COR-L47 (cell line): ENCODE data around the gene CLDN20.
"Not testable (repeated sequence)": the region's sequence is repeated elsewhere in the genome, so short reads cannot be mapped to it uniquely, and the experiment has no call there.

Experiments used
- DNase-seq: peaks from one replicate; lab custom pipeline; 2025; lab: John Stamatoyannopoulos, UW

The CLDN20 gene, protein sequence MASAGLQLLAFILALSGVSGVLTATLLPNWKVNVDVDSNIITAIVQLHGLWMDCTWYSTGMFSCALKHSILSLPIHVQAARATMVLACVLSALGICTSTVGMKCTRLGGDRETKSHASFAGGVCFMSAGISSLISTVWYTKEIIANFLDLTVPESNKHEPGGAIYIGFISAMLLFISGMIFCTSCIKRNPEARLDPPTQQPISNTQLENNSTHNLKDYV

DNA sequence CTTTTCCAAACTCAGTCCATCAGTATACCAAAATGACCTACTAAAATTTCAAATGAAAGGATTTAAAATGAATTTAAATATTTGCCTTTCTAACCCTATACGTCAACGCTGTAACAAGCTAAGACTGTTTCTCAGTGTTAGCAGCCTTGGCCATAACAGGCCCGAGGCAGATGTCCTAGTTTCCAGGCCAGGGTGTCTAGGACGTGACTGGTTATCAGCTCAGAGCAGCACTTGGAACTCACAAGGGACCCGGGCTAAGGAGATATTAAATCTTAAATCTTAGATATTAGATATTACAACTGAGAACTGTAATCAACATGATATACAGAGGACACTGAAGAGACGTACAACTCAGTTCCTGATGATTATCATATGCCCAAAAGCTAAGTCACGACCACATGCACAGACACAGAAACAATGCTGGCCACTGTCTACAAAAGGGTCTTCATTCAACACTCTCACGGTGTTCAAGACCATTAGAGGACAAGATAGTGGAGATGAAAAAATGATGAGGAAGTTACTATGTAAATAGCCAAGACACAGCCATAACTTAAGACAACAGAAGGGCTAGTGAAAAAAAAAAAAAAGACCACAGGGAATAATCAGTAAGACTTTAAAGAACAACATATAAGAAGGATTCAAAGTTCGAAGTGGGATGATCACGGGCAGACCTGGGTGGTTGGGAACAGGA, at the start of gene CLDN20:
TSS of gene CLDN20 (plus strand) at position 641 of the 691 bp plus-strand sequence. CDS start 11,707 bp downstream, outside the sequence.
- DNase-seq = no peak

DNA sequence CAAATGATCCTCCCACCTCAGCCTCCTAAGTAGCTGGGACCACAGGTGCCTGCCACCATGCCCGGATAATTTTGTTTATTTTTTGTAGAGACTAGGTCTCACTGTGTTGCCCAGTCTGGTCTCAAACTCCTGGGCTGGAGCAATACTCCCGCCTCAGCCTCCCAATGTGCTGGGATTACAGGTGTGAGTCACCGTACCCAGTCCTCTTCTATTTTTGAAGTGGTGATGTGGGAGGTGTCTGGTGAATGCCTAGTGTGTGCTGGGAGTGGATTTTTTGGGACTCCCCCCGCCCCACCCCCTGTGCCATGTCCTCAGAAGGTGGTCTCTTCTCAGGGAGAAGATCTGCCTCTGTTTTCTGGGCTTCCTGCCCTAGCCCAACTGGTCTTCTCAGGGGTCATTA, 47.9 kb upstream of the CLDN20 start:
- DNase-seq = no peak

DNA sequence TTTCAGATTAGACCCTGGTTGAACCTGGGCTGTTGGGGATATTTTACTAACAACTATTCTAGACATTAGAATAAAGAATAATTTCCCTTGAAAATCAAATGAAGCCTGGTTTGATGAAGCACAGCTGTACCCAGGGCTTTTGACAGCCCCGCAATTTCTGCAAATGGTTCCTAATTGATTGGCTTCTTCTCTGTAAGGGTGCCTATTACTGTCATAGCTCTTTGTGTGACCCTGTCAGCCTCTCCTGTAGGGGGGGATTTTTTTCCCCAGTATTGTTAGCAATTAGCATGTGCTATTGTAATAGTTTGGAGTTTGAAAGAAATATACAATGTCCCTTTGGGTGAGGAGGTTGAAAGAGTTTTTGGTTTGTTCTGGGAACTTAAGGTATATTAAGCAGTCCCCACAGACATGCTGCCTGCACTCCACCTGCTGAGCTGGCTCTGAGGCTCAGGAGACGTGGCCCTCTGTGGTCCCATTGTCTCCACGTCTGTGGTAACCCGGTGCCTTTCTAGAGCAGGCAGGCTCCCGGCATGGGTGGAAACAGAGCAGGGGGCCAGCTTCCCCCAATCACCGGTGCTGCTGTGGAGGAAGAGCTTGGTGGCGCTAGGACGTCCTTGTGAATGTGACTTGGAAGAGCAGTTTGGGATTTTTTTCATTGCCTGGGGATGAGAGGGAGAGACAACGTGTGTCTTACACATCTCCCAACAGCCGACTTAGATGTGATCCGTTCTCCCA, 47.3 kb upstream of the CLDN20 start:
- no peak for DNase-seq

DNA sequence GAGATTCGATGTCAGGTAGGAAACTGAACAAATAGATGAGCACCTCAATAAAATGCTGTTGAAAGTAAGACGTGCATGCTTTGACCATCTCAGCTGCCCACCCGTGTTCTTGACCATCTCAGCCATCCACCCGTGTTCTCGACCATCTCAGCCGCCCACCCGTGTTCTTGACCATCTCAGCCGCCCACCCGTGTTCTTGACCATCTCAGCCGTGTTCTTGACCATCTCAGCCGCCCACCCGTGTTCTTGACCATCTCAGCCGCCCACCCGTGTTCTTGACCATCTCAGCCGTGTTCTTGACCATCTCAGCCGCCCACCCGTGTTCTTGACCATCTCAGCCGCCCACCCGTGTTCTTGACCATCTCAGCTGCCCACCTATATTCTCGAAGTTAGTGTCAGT, 45.1 kb upstream of the CLDN20 start:
- DNase-seq = not testable (repeated sequence)

DNA sequence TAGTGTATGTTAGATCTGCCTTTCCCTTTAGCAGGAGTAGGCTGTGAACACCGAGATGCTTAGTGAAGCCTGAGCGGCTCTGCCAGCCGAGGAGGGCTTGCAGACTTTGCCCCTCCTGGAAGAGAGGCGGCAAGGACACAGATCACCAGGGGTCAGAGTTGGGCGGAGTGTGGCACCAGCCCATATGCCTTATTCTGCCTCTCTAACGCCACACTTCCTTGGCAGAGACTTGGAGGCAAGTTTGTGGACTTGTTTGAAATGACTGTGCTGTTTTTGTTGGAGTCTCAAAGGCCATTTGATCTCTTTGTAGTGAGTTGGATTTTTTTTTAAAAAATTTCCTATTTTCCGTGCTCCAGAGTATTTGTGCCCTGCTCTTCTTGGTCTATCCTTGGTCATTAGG, 44.5 kb upstream of the CLDN20 start:
- DNase-seq = no peak

DNA sequence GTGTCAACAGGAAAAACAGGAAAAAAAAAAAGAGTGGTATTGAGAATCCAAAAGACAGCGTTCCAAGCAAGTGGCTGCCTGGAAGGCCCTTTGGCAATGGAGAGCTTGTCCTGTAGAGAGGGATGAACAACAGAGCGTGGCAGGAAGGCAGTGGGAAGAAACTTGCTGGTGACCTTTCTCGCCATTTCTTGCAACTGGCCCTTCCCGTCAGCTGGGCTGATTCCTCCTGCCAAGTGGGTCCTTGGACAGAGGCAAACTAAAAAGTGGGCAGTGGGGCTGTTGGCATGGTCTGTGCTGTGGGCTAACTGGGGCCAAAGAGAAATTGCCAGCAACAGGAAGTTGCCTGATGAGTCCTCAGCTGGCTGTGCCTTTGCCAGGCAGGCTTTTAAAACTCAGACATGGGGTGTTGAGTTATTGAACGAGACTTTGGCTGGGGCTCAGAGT, 43.9 kb upstream of the CLDN20 start:
- no peak for DNase-seq

DNA sequence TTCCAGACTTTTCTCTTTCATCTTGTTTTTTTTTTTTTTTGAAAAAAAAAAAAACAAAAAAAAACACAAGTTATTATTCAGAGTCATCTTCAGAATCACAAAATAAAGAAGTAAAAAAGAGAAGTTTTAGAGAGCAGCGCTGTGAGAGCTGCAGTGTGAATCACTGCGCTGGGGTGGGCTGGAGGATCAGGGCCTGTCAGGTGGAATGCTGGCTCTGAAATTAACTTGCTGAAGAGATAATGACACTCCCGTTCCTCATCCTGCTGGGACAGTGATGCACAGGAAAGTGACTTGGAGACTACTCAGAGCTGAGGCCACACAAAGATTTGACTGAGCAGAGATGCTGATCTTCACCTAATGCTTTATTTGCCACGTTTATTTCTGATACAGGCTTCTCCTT, 42.7 kb upstream of the CLDN20 start:
- no peak for DNase-seq

DNA sequence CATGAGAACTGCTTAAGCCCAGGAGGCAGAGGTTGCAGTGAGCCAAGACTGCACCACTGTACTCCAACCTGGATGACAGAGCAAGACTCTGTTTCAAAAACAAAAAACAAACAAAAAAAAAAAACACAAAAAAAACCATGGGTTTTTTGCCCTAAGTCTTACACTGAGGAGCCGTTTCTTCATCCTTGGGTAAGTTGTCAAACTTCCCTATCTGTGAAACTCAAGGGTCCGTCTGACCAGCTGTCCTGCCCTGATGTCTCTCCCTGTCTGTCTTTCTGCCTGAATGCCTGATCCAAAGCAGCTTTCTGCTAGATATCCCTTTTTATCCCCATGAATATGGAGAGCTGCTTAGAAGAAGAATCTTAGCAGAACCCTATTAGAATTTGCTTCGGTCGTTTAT, 41.3 kb upstream of the CLDN20 start:
- DNase-seq = no peak

DNA sequence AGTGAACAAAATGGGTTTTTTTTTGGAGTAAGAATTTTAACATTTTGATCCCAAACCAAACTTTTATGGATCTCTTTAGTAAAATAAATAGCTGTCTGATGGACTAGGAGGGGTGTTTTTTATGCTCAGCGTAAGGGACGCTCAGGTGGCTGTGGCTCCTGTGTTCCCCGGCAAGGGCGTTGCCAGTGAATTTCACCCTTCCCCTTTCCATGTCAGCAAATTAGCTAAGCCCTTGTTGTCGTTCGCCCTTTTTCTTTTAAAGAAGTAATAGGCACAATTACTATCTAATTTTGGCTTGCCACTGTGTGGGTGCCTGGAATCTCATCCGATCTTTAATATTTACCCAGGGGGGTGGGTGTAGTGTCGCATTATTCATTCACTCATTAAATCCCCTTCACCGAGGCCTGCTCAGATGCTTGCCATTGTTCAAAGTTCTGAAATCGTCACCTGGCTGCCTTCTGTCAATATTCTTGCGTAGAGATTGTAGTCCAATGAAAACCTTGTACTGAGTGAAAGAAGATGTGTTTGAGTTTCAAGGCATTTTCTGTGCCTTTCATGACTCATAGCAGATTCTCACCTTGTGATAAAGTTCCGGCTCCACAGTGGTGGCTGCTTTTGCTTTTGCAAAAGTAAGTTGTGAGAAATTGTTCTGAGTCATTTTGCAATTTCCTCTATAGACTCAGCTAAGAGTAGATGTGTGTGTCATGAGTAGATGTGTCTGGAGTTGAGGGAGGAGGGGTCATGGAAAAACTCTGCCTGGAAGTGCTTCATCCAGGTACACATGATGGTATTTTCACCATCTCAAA, 40.0 kb upstream of the CLDN20 start:
- DNase-seq = no peak

DNA sequence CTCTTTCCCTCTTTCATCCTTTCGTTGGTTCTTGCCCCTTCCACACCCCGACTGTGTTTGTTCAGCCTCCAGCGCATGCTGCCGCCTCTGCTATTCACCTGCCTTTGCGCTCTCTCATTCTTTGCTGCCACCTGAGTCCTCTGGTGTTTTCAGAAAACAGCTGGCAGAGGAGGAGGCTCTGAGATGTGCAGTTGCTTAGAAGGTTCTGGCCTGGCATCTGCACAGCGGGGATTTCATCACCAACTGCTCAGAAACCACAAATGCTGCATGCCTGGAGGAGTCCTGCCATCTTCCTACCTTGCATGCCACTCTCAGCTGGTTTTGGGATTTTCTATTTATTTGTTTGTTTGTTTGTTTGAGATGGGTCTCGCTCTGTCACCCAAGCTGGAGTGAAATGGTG, 39.2 kb upstream of the CLDN20 start:
- DNase-seq = no peak

DNA sequence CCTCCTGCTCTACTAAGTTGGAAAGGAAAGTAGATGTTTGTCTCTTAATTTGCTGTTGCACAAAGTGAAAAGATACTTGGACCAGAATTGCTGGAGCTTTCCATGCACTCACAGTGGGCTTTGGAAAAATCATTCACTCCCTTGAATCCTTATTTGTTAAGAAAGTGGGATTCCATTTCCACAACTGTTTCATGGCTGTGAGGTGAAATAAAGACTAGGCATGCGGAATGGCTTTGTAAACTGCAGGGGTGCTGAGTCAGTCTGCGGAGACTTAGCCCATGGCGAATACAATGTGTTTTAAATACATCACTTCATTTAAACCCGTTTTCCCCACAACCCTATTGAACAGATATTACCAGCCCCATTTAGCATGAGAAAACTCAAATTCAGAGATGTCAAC, 36.8 kb upstream of the CLDN20 start:
- no peak for DNase-seq

DNA sequence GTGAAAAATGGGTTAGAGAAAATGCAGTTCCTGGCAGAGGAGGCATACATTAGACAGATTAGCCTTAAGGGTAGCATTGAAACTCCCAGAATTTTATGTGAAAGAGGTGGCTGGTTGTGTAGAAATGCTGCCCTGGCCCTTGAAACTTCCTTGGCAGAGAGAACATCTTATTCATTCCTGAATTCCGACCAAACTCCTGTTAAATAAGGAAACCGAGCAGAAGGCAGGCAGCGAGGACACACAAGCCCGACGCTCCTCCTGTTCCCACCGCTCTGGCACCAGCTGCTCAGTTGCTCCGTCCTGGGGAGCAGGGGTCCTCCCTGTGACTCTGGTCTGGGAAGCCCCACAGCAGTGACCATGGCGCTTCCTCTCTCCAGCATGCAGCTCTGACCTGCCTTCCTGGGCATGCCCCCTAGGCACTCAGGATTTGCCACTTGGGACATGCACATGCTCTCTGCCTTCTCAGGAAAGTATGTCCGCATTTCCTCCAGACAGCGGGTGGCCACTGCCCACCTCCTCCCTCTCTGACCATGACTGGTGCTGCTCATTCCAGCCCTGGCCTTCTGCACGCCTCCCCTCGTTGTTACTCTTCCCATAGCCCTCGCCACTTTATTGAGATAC, 35.2 kb upstream of the CLDN20 start:
- DNase-seq = no peak

DNA sequence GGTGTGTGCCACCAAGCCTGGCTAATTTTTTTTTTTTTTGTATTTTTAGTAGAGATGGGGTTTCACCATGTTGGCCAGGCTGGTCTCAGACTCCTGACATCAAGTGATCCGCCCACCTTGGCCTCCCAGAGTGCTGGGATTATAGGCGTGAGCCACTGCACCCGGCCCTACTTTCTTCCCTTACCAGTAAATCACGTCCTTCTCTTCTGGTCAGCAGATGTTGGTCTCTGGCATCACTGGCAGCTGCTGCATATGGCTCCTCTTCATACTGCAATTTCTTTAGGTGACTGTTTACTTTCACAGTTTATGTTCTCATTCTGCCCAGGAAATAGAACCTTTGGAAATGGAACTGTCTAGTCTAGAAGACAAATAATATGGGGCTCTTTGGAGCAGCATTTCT, 32.8 kb upstream of the CLDN20 start:
- not testable (repeated sequence) for DNase-seq

DNA sequence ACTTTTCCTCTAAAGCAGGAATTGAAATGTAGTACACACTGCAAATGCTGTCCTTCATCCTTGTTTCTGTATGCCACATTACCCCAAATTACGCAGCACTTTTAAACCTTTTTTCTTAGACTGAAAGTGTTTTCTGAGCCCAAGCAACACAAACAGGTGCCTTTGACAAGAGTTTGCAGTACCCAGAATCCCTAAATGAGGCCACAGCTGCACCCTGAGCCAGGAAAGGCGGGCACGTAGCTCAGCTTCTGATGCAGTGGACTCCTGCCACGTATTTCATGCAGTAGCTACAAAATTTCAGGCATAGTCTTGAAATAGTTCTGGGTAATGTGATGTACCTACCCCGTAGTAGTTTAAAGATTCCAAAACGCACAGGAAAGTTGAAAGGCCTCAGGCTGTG, 31.0 kb upstream of the CLDN20 start:
- no peak for DNase-seq

DNA sequence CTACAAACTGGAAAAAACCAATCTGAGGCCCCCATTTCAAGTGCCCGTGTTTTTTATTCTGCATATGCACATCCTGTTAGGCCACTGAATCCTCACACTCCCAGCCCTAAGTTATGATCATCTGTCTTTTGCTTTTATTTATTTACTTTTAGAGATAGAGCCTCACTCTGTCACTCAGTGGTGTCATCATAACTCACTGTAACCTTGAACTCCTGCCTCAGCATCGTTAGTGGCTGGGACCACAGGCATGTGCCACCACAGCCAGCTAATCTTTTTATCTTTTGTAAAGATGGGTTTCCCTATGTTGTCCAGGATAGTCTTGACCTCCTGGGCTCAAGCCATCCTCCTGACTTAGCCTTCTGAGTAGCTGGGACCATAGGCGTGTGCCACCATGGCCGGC, 29.6 kb upstream of the CLDN20 start:
- DNase-seq = no peak

DNA sequence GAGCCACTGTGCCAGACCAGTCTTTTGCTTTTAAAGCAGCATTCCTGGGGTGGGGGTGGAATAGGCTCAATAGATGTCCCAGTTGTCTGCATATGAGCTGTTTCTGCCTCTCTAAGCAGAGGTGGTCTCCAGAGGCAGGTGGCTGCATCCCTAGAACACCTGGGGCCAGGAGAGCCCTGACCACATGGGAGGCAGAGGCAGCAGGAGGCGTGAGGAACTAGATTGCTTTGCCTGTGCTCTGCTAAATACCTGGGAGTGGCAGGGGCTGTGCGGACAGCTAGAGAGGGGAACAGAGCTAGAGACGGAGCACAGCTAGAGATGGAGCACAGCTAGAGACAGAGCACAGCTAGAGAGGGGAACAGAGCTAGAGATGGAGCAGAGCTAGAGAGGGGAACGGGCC, 29.1 kb upstream of the CLDN20 start:
- no peak for DNase-seq

DNA sequence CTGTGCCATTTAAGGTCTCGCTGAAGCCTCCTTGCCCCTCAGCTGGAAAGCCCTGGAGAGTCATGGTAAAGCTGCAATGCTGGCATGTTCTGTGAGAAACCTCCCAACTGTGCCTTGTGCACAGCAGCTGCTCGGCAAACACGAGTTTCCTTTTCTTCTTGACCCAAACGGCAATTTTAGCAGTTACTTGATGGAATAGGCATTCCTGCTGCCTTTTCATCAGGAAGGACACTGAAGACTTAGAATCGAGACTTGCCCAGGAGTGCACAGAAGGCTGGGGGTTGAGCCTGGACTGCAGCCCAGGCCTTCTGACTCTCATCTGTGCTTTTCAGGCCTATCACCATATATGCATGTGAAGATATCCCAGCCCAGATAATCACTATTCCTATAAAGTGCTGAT, 28.7 kb upstream of the CLDN20 start:
- no peak for DNase-seq

DNA sequence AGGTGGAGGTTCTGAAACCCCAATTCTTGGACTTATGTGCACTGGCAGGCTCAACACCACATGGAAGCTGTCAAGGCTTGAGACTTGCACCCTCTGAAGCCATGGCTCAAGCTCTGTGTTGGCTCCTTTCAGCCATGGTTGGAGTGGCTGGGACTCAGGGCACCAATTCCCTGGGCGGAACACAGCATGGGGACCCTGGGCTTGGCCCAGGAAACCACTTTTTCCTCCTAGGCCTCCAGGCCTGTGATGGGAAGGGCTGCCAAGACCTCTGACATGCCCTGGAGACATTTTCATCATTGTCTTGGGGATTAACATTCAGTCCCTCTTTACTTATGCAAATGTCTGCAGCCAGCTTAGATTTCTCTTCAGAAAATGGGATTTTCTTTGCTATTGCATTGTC, 26.2 kb upstream of the CLDN20 start:
- DNase-seq = no peak

DNA sequence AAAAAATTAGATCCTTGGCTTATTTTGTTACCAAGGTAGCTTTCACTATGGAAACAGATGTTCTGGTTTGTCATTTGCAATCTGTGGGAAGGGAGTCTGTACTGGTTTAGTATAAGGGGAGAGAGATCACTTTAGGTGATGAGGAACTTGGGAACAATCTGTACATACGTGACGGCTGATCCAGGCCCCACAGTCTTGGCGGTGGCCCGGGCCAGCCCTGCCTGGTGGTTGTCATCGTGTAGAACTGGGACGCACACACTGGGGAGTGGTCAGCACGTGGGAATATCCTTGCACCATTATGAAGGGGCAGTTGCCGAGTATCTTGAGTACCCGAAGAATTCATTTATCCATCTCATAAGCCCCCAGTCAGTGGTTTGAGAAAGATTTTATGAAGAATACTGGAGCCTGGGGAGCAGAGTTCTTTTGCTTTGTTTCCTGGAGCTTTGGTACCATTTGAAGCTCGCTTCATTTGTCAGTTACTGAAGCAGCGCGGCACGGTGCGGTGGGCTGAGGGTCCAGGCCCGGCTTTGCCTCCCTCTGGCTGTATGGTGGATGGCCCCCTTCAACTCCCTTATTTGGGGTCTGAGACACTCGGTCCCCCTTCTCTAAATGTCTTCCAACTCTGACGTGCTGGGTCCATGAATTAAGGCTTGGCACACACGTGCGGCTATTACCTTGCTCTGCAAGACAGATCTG, 22.8 kb upstream of the CLDN20 start:
- no peak for DNase-seq

DNA sequence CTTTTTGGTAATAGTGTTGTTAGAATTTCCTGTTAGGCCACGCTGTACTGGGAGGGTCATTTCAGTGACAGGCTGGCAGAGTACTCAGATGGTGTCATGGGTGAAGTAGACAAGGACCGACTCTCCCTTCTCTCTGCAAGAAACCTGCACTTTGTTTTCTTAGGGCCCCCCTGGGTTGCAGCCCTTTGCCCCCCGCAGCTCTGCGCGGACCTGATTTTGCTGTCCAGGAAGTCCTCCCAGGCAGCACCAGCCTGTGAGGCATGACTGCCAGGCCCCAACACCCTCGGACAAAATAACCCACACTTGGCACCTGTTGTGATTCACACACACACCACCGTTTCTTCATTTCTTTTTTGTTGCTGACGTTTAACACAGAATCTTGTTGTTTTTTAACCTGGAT, 21.8 kb upstream of the CLDN20 start:
- DNase-seq = no peak

DNA sequence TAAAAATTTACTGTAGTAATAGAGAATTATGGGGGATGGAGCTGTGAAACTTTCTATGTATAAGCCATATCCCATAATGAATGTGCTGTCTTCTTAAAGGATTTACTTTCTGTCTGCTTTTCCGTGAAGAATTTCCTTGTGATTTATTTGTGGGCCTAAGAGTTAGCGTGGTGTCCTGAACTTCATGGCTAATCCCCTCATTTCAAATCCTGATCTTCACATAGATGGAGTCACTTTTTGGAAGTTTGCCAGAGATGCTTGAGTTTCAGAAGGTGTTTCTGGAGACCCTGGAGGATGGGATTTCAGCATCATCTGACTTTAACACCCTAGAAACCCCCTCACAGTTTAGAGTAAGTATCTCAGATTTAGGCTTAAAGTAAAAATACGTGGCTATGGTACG, 19.4 kb upstream of the CLDN20 start:
- DNase-seq = no peak
